Testis (tissue), 3 donors: ENCODE results near the gene FIBCD1. TPM values are rescaled to one million over a fixed set of nuclear protein-coding genes. Genes with fewer than 3 reads are reported as not detected.

Source experiments
- DNase-seq: peaks from one replicate; pipeline ENCODE4 v3.0.0-alpha.2; 2019
- H3K27ac ChIP-seq, 2 donors: fragments of 200-600 bp; sonication (generic); one replicate each; pipeline ENCODE4 v1.5.1; 2019
- H3K27me3 ChIP-seq: fragments of 200-600 bp; sonication (generic); one replicate; pipeline ENCODE4 v1.5.1; 2019
- H3K36me3 ChIP-seq: fragments of 200-600 bp; sonication (generic); one replicate; pipeline ENCODE4 v1.5.1; 2017; ENCODE audit warnings: low read depth; ENCODE audit errors: missing control alignments
- H3K4me1 ChIP-seq: fragments of 200-600 bp; sonication (generic); one replicate; pipeline ENCODE4 v1.5.1; 2019
- H3K4me3 ChIP-seq, 2 donors: fragments of 200-600 bp; sonication (generic); one replicate each; pipeline ENCODE4 v1.5.1; 2017 to 2019
- H3K9me3 ChIP-seq: fragments of 200-600 bp; sonication (generic); one replicate; pipeline ENCODE4 v1.5.1; 2017
- POLR2A ChIP-seq: fragments of 450-650 bp; IDR thresholded peaks from one replicate; pipeline ENCODE4 v1.6.1; 2017; ENCODE audit warnings: antibody characterized with exemption, mild to moderate bottlenecking, moderate library complexity
- WGBS, 2 donors: methylation state at CpG; one replicate each; pipeline ENCODE4 v1.1.5; 2018; 5-methylcytosine and 5-hydroxymethylcytosine counted together
- intact Hi-C: fragments of 100-400 bp; cut with DNase I; formaldehyde crosslinking; loops from one replicate; pipeline ENCODE4 v1.15.1; 2023; ENCODE audit warnings: low total_unique reads
- polyA plus RNA-seq: library from polyadenylated mRNA; stranded (reverse); fragments of 350-450 nt; fragmentation: Illumina TruSeq; extraction: RNeasy Lipid Tissue Mini Kit (QIAGEN cat#74804); gene quantifications from one replicate; pipeline ENCODE4 v1.2.3, GENCODE V29; 2014; ENCODE audit warnings: low read depth, low replicate concordance; ENCODE audit not compliant: insufficient read depth
- total RNA-seq, 2 donors: library from RNA; depleted of rRNA; stranded (reverse); fragments of >200 nt; gene quantifications; one replicate each; pipeline ENCODE4 v1.2.3, GENCODE V29; 2016
- TF ChIP-seq, protein P1 (sequence below), 3 experiments: fragments of 450-650 bp in 2 of 3; fragments of 200-600 bp in 1 of 3; sonication (generic) in 1 of 3; IDR thresholded peaks; one replicate each; pipeline ENCODE4 v1.5.1; 2016 to 2019; ENCODE audit warnings: antibody characterized with exemption in 3 of 3, mild to moderate bottlenecking in 2 of 3, moderate library complexity in 1 of 3

FIBCD1 gene
- total and polyA plus RNA-seq, 3 donors from 2014 or later = 20.8 to 33.5 (median 29.1) TPM

DNA sequence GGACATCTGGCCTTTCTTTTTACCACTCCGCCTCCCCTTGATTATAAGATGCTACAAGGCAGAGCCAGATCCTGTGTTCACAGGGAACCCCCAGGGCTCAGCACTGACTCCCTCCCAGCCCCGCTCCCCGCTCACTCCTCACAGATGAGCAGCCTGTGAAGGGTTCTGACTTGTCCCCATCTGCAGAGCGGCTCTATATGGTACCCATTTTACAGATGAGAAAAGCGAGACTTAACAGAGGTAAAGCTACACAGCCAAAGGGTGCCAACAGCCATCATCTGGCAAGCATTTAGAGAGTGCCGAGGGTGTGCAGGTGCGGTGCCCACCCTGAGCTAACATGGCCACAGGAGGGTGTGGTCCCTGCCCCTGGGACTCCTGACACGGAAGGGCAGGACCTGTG, 18.8 kb downstream of the FIBCD1 start:
- no peaks in the 10 kb centered on the region for H3K9me3 ChIP-seq
- H3K36me3 ChIP-seq = no peaks in the 10 kb centered on the region
- TF ChIP-seq, protein P1, sequence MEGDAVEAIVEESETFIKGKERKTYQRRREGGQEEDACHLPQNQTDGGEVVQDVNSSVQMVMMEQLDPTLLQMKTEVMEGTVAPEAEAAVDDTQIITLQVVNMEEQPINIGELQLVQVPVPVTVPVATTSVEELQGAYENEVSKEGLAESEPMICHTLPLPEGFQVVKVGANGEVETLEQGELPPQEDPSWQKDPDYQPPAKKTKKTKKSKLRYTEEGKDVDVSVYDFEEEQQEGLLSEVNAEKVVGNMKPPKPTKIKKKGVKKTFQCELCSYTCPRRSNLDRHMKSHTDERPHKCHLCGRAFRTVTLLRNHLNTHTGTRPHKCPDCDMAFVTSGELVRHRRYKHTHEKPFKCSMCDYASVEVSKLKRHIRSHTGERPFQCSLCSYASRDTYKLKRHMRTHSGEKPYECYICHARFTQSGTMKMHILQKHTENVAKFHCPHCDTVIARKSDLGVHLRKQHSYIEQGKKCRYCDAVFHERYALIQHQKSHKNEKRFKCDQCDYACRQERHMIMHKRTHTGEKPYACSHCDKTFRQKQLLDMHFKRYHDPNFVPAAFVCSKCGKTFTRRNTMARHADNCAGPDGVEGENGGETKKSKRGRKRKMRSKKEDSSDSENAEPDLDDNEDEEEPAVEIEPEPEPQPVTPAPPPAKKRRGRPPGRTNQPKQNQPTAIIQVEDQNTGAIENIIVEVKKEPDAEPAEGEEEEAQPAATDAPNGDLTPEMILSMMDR (IDR thresholded peaks at IDR 0.05) = no peak
- TF ChIP-seq POLR2A = no peak
- DNase-seq = no peak
- intact Hi-C loops = no loop called here
- H3K4me3 ChIP-seq = no peak overlapping the region
- WGBS, 2 donors = 96% methylated on average over 8 of the region's 8 CpGs
- H3K4me1 ChIP-seq = peaks cover 17% of the 10 kb centered on the region
- H3K27ac ChIP-seq = no peak overlapping the region
- H3K27me3 ChIP-seq = no peaks in the 10 kb centered on the region

DNA sequence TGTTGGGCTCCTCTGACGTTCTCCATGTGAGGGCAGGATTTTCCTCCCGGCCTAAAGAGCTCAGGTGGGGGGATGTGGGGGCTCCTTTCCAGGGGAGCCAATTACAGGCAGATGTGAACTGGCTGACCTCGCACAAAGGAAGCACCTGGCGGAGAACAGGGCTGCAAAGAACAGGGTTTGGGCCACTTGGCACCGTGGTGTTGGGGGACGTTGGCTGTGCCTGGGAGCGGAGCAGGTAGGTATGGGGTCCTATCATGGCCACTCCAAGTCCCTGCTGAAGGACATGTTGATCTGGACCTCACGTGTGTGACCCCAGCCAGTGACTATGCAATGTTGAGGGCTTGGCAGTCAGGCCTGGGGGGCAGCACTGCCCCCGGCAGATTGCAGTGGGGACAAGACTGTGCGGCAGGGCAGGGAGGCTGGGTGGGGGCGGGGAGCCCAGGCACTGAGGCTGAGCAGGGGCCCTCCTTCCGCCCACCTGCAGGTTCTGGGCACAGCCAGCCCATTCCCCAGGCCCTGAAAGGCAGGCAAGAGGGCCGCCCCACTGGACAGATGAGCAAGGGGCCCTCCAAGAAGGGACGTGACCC, 19.4 kb downstream of the FIBCD1 start:
- no peak overlapping the region for H3K27ac ChIP-seq
- TF ChIP-seq, protein P1 (IDR thresholded peaks at IDR 0.05) = no peak
- TF ChIP-seq POLR2A = no peak
- WGBS, 2 donors = 85 to 89% methylated on average over 10 to 14 of the region's 14 CpGs

DNA sequence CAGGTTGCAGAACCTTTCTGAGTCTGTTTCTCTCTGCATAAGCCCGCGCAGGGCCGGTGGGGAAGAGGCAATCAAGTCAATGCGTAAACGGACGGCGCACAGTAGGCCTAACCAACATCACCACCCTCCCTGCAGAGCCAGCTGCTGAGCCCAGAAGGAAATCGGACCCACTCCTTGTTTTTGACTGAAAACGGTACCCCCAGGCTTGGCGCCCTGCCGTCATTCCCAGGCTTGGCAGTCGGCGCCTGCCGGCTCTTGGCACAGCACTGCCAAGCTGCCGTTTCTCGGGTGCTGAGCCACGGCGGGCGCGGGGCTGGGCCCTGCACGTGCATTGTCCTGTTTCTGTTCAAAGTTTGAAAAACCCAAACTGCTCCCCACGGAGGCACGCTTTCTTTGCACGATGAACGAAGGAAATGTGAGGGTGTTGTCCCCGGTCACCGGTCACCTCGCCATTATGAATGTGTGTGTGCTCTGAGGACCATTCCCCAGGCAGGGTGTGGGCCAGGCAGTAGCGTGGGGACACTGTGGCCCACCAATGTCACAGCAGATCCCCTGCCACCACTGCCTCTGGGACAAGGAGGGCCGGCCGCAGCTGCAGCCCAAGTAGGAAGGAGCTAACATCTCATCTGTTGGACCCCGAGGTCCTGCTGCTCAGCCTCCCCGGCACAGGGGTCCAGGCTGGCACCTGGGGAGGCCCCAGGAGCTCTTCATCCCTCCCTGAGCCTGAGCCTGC, 20.1 kb downstream of the FIBCD1 start:
- TF ChIP-seq, protein P1 (IDR thresholded peaks at IDR 0.05) = no peak
- no peak for TF ChIP-seq POLR2A
- H3K36me3 ChIP-seq = no peaks in the 10 kb centered on the region
- no peak for DNase-seq
- 84 to 85% methylated on average over 21 to 32 of the region's 33 CpGs for WGBS, 2 donors
- no peak overlapping the region for H3K4me3 ChIP-seq
- no peak overlapping the region for H3K27ac ChIP-seq
- no peaks in the 10 kb centered on the region for H3K9me3 ChIP-seq
- intact Hi-C loops = no loop called here
- H3K4me1 ChIP-seq = peaks cover 17% of the 10 kb centered on the region
- no peaks in the 10 kb centered on the region for H3K27me3 ChIP-seq

More for the DNA sequence above, 19.4 kb downstream of the FIBCD1 start:
- H3K36me3 ChIP-seq = no peaks in the 10 kb centered on the region
- H3K4me1 ChIP-seq = peaks cover 17% of the 10 kb centered on the region
- DNase-seq = no peak
- no peaks in the 10 kb centered on the region for H3K27me3 ChIP-seq
- H3K4me3 ChIP-seq = no peak overlapping the region
- no peaks in the 10 kb centered on the region for H3K9me3 ChIP-seq
- intact Hi-C loops = no loop called here

DNA sequence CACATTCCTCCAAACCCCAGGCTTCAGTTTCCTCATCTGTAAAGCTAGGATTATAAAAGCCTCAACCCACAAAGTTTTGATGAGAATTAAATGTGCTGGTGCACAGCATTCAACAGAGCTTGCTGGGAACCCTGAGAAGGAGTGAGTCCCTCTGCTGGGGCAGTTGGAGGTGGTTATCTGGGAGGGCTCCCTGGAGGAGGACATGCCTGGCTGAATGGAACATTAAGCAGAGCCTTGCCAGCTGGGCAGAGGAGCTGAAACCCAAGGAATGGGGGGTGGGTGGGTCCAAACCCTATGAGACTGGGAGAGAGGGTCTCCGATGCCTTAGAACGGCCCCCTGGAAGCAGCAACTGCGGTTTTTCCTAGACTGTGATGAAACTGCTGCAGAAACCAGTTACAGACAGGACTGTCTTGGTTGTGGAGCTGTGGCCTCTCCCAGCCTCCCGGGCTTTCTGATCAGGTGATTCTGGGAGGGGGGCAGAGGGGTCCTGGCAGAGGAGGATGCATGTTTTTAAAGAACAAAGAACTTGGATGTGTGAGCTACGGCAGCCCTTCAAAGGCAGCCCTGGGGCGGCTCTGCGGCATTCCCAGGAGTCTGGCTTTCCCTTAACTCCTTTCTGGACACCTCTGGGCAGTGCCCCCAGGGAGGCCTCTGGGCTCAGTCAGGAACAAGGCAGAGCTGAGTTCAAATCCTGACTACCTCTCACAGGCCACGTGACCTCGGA, 20.8 kb downstream of the FIBCD1 start:
- WGBS, 2 donors = 84 to 87% methylated on average over 7 to 9 of the region's 9 CpGs
- Histone ChIP-seq H3K9me3 (no peaks in the 10 kb centered on the region), H3K27ac (no peak overlapping the region), H3K4me3 (no peak overlapping the region), H3K27me3 (no peaks in the 10 kb centered on the region), H3K4me1 (peaks cover 17% of the 10 kb centered on the region), H3K36me3 (no peaks in the 10 kb centered on the region)
- intact Hi-C loops = no loop called here
- DNase-seq = no peak
- no peak for TF ChIP-seq POLR2A

DNA sequence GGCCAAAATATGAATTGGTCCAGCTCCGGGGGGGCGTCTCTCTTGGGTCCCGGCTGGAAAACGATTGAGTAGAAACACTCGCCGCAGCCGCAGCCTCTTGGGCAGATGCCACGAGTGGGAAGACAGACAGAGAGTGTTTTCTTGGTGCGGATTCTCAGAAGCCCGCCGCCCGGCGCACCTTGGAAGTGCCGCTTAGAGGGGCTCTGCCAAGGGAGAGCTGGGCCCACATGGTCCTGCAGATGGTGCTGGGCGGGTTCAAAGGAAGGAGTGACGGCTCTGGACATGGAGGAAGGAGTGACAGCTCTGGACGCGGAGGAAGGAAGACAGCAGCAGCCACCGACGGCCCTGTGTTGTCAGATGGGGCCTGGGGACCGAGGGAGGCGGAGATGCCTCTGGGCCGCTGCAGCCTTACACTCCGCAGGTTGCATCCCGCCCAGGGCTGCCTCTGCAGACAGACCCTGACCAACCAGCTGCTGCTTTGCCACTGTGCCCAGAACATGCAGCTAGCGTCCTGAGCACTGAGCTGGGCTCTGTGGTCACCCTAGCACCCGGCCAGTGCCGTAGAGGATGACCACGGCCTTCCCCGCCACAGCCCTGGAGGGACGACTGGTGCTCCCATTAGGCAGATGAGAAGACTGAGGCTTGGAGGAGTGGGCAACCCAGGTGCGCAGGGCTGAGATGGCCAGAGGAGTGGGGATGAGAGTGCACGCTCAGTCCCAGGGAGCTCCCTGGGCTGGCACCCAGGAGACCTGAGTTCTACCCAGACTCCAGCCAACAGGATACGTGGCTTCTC, 21.7 kb downstream of the FIBCD1 start:
- H3K4me1 ChIP-seq = peaks cover 17% of the 10 kb centered on the region
- TF ChIP-seq, protein P1 (IDR thresholded peaks at IDR 0.05) = no peak
- TF ChIP-seq POLR2A = no peak
- intact Hi-C loops = no loop called here
- H3K4me3 ChIP-seq = no peak overlapping the region
- H3K9me3 ChIP-seq = no peaks in the 10 kb centered on the region
- WGBS, 2 donors = 84 to 89% methylated on average over 18 to 26 of the region's 34 CpGs
- no peaks in the 10 kb centered on the region for H3K36me3 ChIP-seq
- H3K27ac ChIP-seq = no peak overlapping the region
- no peaks in the 10 kb centered on the region for H3K27me3 ChIP-seq
- no peak for DNase-seq
